Measurements from ENCODE around the gene NR2F6.

NR2F6 gene

GRCh38 chr19:17216058-17216670 lies 29.6 kb downstream of the NR2F6 start:
- H3K9me3 ChIP-seq (ENCODE audit: control insufficient read depth, insufficient read depth, low read depth, low read length): no peaks in the 10 kb centered on the region
- ChIA-PET CTCF (interaction anchor here (0.6 to 0.8 kb wide), 5 partner anchors 38 to 655 kb away, joined by 3 to 5 read pairs (median 3); partner anchors contain the start of gene MRPL34), POLR2A (interaction anchor here (0.9 to 2.4 kb wide), 18 partner anchors 7 to 141 kb away, joined by 3 to 61 read pairs (median 4); partner anchors contain the start of genes ABHD8, BABAM1, DDA1 and HAUS8)
- H3K36me3 ChIP-seq (ENCODE audit: control insufficient read depth in 2 of 2, insufficient read depth in 1 of 2, low read length in 2 of 2): peaks cover 5 to 30% of the 10 kb centered on the region in 2 experiments; a peak in 2 of 3 replicates
- 0 out of 2 replicates have a peak, but pooled peaks have one; percentile 19 for TF ChIP-seq ZBTB48 (tag by site-specific recombination; IDR thresholded peaks at IDR 0.05)
- TF ChIP-seq ZNF449 (tag by site-specific recombination; IDR thresholded peaks at IDR 0.05): peak; percentile 64; the same call in 1 of the 2 replicates
- TF ChIP-seq ZSCAN30 (tag by site-specific recombination; IDR thresholded peaks at IDR 0.05): no peak
- no peak overlapping the region for H3K27ac ChIP-seq (ENCODE audit: extremely low read depth, low read depth, low read length)
- no peaks in the 10 kb centered on the region for H3K4me1 ChIP-seq (ENCODE audit: control insufficient read depth, insufficient read depth, low read length)
- peak overlapping the region; percentile 91 for H3K4me3 ChIP-seq (ENCODE audit: low read depth, low read length)

DNA sequence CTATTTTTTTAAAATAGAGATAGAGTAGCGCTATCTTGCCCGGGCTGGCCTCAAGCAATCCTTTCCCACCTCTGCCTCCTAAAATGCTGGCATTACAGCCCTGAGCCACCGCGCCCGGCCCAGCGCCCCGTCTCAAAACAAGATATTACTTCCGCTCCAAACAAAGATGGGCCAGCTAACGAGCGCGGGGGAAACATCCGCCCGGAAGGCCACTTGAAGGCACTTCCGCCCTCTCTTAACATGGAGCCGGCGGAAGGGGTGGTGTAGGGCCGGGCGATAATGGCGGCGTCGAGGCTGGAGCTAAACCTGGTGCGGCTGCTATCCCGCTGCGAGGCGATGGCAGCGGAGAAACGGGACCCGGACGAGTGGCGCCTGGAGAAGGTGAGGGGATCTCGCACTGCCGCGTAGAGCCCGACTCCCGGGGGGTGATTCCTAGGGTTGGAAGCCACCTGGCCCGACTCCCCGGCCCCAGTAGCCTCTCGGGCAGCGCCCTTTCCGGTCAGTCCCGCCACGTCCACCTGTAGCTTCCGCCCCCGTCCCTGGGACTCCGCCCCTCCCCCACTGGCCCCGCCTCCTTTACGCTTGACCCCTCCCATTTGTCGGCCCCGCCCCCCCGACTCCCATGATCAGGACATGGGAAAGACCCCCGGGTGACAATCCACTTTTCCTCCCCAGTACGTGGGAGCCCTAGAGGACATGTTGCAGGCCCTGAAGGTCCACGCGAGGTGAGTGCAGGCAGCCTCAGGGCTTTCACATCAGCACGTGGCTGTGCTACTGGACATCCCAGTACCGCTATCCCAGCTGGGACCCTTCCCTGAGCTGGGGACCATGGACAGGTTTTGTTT lies 30.4 kb downstream of the NR2F6 start, which contains the start of gene USE1:
Gene USE1, plus strand, starts transcription at position 231 of the 845 bp plus-strand sequence. Its CDS starts 49 bp downstream, at position 280.
- Histone ChIP-seq H3K4me3 (ENCODE audit: low read depth, low read length) (peak within 1 kb of the TSS; percentile 91), H3K9me3 (ENCODE audit: control insufficient read depth, insufficient read depth, low read depth, low read length) (no peaks in the 10 kb centered on the region), H3K36me3 (ENCODE audit: control insufficient read depth in 2 of 2, insufficient read depth in 1 of 2, low read length in 2 of 2) (peaks cover 5 to 32% of the 10 kb centered on the region in 2 experiments; a peak in 2 of 3 replicates), H3K27ac (ENCODE audit: extremely low read depth, low read depth, low read length) (peak within 1 kb of the TSS; percentile 63), H3K4me1 (ENCODE audit: control insufficient read depth, insufficient read depth, low read length) (no peaks in the 10 kb centered on the region)
- POLR2A ChIA-PET: interaction anchor here (0.6 to 2.4 kb wide), 23 partner anchors 8 to 173 kb away, joined by 3 to 61 read pairs (median 4); partner anchors contain the start of genes ABHD8, BABAM1, DDA1 and HAUS8
- CTCF ChIA-PET: interaction anchor here (0.6 to 1.5 kb wide), 12 partner anchors 10 to 936 kb away, joined by 3 to 7 read pairs (median 3); partner anchors contain the start of genes ANKLE1, MRPL34 and USHBP1
- TF ChIP-seq KLF9 (tag by site-specific recombination; IDR thresholded peaks at IDR 0.05; ENCODE audit: low read depth) (peak; percentile 89), ZNF433 (tag by site-specific recombination; IDR thresholded peaks at IDR 0.05; ENCODE audit: low read depth) (no peak), ZFP37 (tag by site-specific recombination; IDR thresholded peaks at IDR 0.05) (peak; percentile 41; the same call in 1 of the 2 replicates), ZNF707 (tag by site-specific recombination; IDR thresholded peaks at IDR 0.05) (no peak), ZNF561 (tag by site-specific recombination; IDR thresholded peaks at IDR 0.05; ENCODE audit: borderline replicate concordance) (peak; percentile 83; the same call in 1 of the 2 replicates), ZNF366 (tag by site-specific recombination; conservative IDR thresholded peaks at IDR 0.05) (no peak), ZFHX2 (tag by site-specific recombination; conservative IDR thresholded peaks at IDR 0.05) (peak; percentile 45), ZNF341 (tag by site-specific recombination; IDR thresholded peaks at IDR 0.05; ENCODE audit: low read depth) (peak; percentile 55; the same call in 1 of the 2 replicates), ZNF837 (tag by site-specific recombination; IDR thresholded peaks at IDR 0.05) (no peak), KLF7 (tag by site-specific recombination; IDR thresholded peaks at IDR 0.05; ENCODE audit: borderline replicate concordance) (peak; percentile 98), ZNF785 (tag by site-specific recombination; IDR thresholded peaks at IDR 0.05) (no peak), IKZF3 (tag by site-specific recombination; IDR thresholded peaks at IDR 0.05) (0 out of 2 replicates have a peak, but pooled peaks have one; percentile 25), ZNF530 (tag by site-specific recombination; IDR thresholded peaks at IDR 0.05; ENCODE audit: low read depth) (no peak), ZNF292 (tag by site-specific recombination; IDR thresholded peaks at IDR 0.05; ENCODE audit: borderline replicate concordance, low read depth) (no peak), ZNF623 (tag by site-specific recombination; IDR thresholded peaks at IDR 0.05) (0 out of 2 replicates have a peak, but pooled peaks have one; percentile 35), ZNF157 (tag by site-specific recombination; IDR thresholded peaks at IDR 0.05) (no peak), ZNF184 (tag by site-specific recombination; IDR thresholded peaks at IDR 0.05) (no peak), ZNF223 (tag by site-specific recombination; IDR thresholded peaks at IDR 0.05) (no peak), ZNF280C (tag by site-specific recombination; IDR thresholded peaks at IDR 0.05) (no peak), ZNF214 (tag by site-specific recombination; IDR thresholded peaks at IDR 0.05; ENCODE audit: borderline replicate concordance) (no peak), ZNF549 (tag by site-specific recombination; IDR thresholded peaks at IDR 0.05) (no peak), YY2 (tag by site-specific recombination; IDR thresholded peaks at IDR 0.05) (peak; percentile 98), PBX3 (CRISPR knock-in tag; IDR thresholded peaks at IDR 0.05) (peak; percentile 79; the same call in 1 of the 2 replicates), ZNF391 (tag by site-specific recombination; IDR thresholded peaks at IDR 0.05; ENCODE audit: borderline replicate concordance, low read depth) (peak; percentile 38; the same call in 1 of the 2 replicates), ZNF335 (tag by site-specific recombination; conservative IDR thresholded peaks at IDR 0.05) (peak; percentile 91)

Measured in HEK293 (cell line).